B cell (primary cell): ENCODE data around the gene SLC24A3. TPM values are rescaled to one million over a fixed set of nuclear protein-coding genes. Genes with fewer than 3 reads are reported as not detected.

Experiments used
- ATAC-seq: fragments of 200-7000 bp; cut with Tn5 transposase; one replicate; pipeline ENCODE4 v1.10.0; 2021; ENCODE audit warnings: low read depth, mild to moderate bottlenecking, moderate number of reproducible peaks, moderate library complexity
- CTCF ChIA-PET: fragments of 350-600 bp; sonication (Branson Sonifier 250); formaldehyde crosslinking; loops from one replicate; lab custom pipeline; 2021; ENCODE audit warnings: antibody characterized with exemption, inconsistent platforms; lab: Charles Lee
- POLR2A ChIA-PET: fragments of 350-600 bp; sonication (Branson Sonifier 250); formaldehyde crosslinking; loops from one replicate; lab custom pipeline; 2021; ENCODE audit warnings: antibody characterized with exemption; lab: Charles Lee
- DNase-seq: peaks from one replicate; pipeline ENCODE4 v3.0.0; 2013
- H2AFZ ChIP-seq: 2 replicates; pipeline ENCODE4 v1.6.1; 2012; ENCODE audit warnings: mild to moderate bottlenecking, low read depth, low read length; ENCODE audit not compliant: insufficient read depth, poor library complexity, severe bottlenecking
- H3K27ac ChIP-seq, 2 donors: 1 replicate in 1 of 2; 2 replicates in 1 of 2; pipeline ENCODE4 v1.5.1; 2012 to 2013; ENCODE audit warnings: low read length in 2 of 2, mild to moderate bottlenecking in 2 of 2, moderate library complexity in 1 of 2
- H3K27me3 ChIP-seq, 4 experiments: fragments of 200-600 bp in 1 of 4; sonication (generic) in 1 of 4; replicated peaks in 1 of 4; 1 replicate in 2 of 4; 2 replicates in 2 of 4; pipeline versions ENCODE4 v1.6.1 to v1.7.0; 2013 to 2016; ENCODE audit warnings: low read length in 3 of 4, mild to moderate bottlenecking in 2 of 4, mixed read lengths in 1 of 4, moderate library complexity in 1 of 4; ENCODE audit not compliant: insufficient read depth in 4 of 4, control insufficient read depth in 3 of 4; ENCODE audit errors: control extremely low read depth in 1 of 4
- H3K36me3 ChIP-seq, 2 experiments: replicated peaks in 1 of 2; 1 replicate in 1 of 2; 2 replicates in 1 of 2; pipeline versions ENCODE4 v1.6.1 to v1.7.1; 2013; ENCODE audit warnings: low read length in 1 of 2; ENCODE audit not compliant: insufficient read depth in 2 of 2, control insufficient read depth in 1 of 2; ENCODE audit errors: control extremely low read depth in 1 of 2, extremely low read depth in 1 of 2
- H3K4me1 ChIP-seq, 2 donors: fragments of 200-600 bp in 1 of 2; sonication (generic) in 1 of 2; 1 replicate in 1 of 2; 2 replicates in 1 of 2; pipeline versions ENCODE4 v1.5.1 to v1.6.1; 2013 to 2017; ENCODE audit warnings: low read length in 2 of 2; ENCODE audit not compliant: control insufficient read depth in 2 of 2, insufficient read depth in 2 of 2
- H3K4me2 ChIP-seq: replicated peaks from 2 replicates; pipeline ENCODE3; 2012; ENCODE audit warnings: mild to moderate bottlenecking, low read depth, low read length; ENCODE audit not compliant: poor library complexity, severe bottlenecking
- H3K4me3 ChIP-seq, 5 experiments: fragments of 200-600 bp in 1 of 5; sonication (generic) in 1 of 5; 1 replicate in 3 of 5; 2 replicates in 2 of 5; pipeline versions ENCODE4 v1.5.1 to v1.7.0; 2011 to 2016; ENCODE audit warnings: low read length in 4 of 5, mild to moderate bottlenecking in 4 of 5, low read depth in 2 of 5, control low read depth in 1 of 5, moderate library complexity in 1 of 5; ENCODE audit not compliant: insufficient read depth in 1 of 5; ENCODE audit errors: control extremely low read depth in 1 of 5, extremely low read depth in 1 of 5
- H3K79me2 ChIP-seq: fragments of 200-600 bp; sonication (generic); one replicate; pipeline ENCODE4 v1.6.0; 2016; ENCODE audit warnings: low read length; ENCODE audit not compliant: control insufficient read depth, insufficient read depth
- H3K9ac ChIP-seq: fragments of 200-600 bp; sonication (generic); 2 replicates; pipeline ENCODE4 v1.6.1; 2017; ENCODE audit warnings: mild to moderate bottlenecking, low read length, moderate library complexity
- H3K9me3 ChIP-seq, 3 donors: one replicate each; pipeline versions ENCODE4 v1.6.1 to v1.7.1; 2013; ENCODE audit warnings: low read length in 2 of 3; ENCODE audit not compliant: control insufficient read depth in 2 of 3, insufficient read depth in 1 of 3; ENCODE audit errors: control extremely low read depth in 1 of 3
- H4K20me1 ChIP-seq: 2 replicates; pipeline ENCODE4 v1.6.0; 2012; ENCODE audit warnings: mild to moderate bottlenecking, low read length; ENCODE audit not compliant: insufficient read depth, control insufficient read depth, poor library complexity, severe bottlenecking
- H3K27ac Mint-ChIP-seq: one replicate; pipeline ENCODE4 v1.8.0; 2021; ENCODE audit warnings: mixed read lengths
- H3K27me3 Mint-ChIP-seq: one replicate; pipeline ENCODE4 v1.8.0; 2021; ENCODE audit warnings: mixed read lengths
- H3K4me1 Mint-ChIP-seq: one replicate; pipeline ENCODE4 v1.8.0; 2021; ENCODE audit warnings: mixed read lengths
- H3K4me3 Mint-ChIP-seq: one replicate; pipeline ENCODE4 v1.8.0; 2021; ENCODE audit warnings: mixed read lengths
- H3K9me3 Mint-ChIP-seq: one replicate; pipeline ENCODE4 v1.8.0; 2022; ENCODE audit warnings: mixed read lengths; ENCODE audit not compliant: insufficient read depth
- CTCF ChIP-seq: fragments of 200-600 bp; IDR thresholded peaks from one replicate; pipeline ENCODE4 v1.8.0; 2022; ENCODE audit warnings: antibody characterized with exemption, mild to moderate bottlenecking
- EZH2 ChIP-seq: IDR thresholded peaks from 2 replicates; pipeline ENCODE4 v1.6.1; 2012; ENCODE audit warnings: borderline replicate concordance, low read depth, mild to moderate bottlenecking, moderate library complexity, low read length; ENCODE audit not compliant: insufficient read depth, poor library complexity, severe bottlenecking
- WGBS: methylation state at CpG from one replicate; pipeline ENCODE4 v1.1.5; 2013; ENCODE audit warnings: missing lambda C conversion rate; ENCODE audit not compliant: insufficient coverage; 5-methylcytosine and 5-hydroxymethylcytosine counted together
- intact Hi-C: fragments of 100-400 bp; cut with micrococcal nuclease; formaldehyde crosslinking; loops from one replicate; pipeline ENCODE4 v1.10.0; 2022
- polyA plus RNA-seq: library from polyadenylated mRNA; depleted of rRNA; stranded (reverse); fragments of >200 nt; gene quantifications from 2 replicates; pipeline ENCODE4 v1.2.3, GENCODE V29; 2012
- total RNA-seq, 2 donors: library from RNA; stranded (reverse); fragments of 120-200 nt in 1 of 2; gene quantifications; 1 replicate in 1 of 2; 2 replicates in 1 of 2; pipeline versions ENCODE4 v1.2.3 to v1.2.4, GENCODE V29; 2013 to 2022

Gene SLC24A3
- total and polyA plus RNA-seq, 2 donors (not counting 1 experiment from before 2014, with no cell fraction given): not detected

GRCh38 chr20:19642860-19643259 is 430.4 kb downstream of the SLC24A3 start:
- Mint-ChIP-seq H3K4me1 (no peaks in the 10 kb centered on the region), H3K4me3 (no peak overlapping the region), H3K27me3 (peaks cover 15% of the 10 kb centered on the region), H3K9me3 (no peaks in the 10 kb centered on the region), H3K27ac (no peak overlapping the region)
- no peak overlapping the region for H3K9ac ChIP-seq
- H3K4me1 ChIP-seq: no peaks in the 10 kb centered on the region
- no peaks in the 10 kb centered on the region for H4K20me1 ChIP-seq
- peaks cover 0 to 3% (median 0%) of the 10 kb centered on the region in 4 experiments for H3K27me3 ChIP-seq
- no peaks in the 10 kb centered on the region for H3K9me3 ChIP-seq
- DNase-seq: no peak
- no peaks in the 10 kb centered on the region for H3K79me2 ChIP-seq
- no peak overlapping the region for H3K27ac ChIP-seq
- TF ChIP-seq EZH2 (no peak), CTCF (no peak)
- 83% methylated on average over 1 of the region's 4 CpGs for WGBS
- POLR2A ChIA-PET: no interaction called here
- no peaks in the 10 kb centered on the region for H3K36me3 ChIP-seq
- CTCF ChIA-PET: interaction anchor here (0.7 to 2.3 kb wide), 4 partner anchors 11 to 19 kb away, joined by 3 to 11 read pairs (median 4); no protein-coding TSS in a partner anchor
- intact Hi-C loops: no loop called here
- no peak overlapping the region for H2AFZ ChIP-seq
- no peak overlapping the region for H3K4me2 ChIP-seq
- no peak for ATAC-seq
- no peak overlapping the region for H3K4me3 ChIP-seq

- intact Hi-C loops: no loop called here
- H3K36me3 ChIP-seq: no peaks in the 10 kb centered on the region
- WGBS: 86% methylated on average over 7 of the region's 9 CpGs
- H3K9ac ChIP-seq: no peak overlapping the region
- H3K9me3 ChIP-seq: no peaks in the 10 kb centered on the region
- Mint-ChIP-seq H3K4me1 (peaks cover 2% of the 10 kb centered on the region), H3K27ac (no peak overlapping the region), H3K9me3 (no peaks in the 10 kb centered on the region), H3K27me3 (peaks cover 15% of the 10 kb centered on the region), H3K4me3 (no peak overlapping the region)
- peaks cover 0 to 3% (median 0%) of the 10 kb centered on the region in 4 experiments for H3K27me3 ChIP-seq
- H3K27ac ChIP-seq: no peak overlapping the region
- DNase-seq (no peak), ATAC-seq (no peak)
- TF ChIP-seq CTCF (no peak), EZH2 (no peak)
- H3K4me1 ChIP-seq: no peaks in the 10 kb centered on the region
- POLR2A ChIA-PET: interaction anchor here (0.6 kb wide), 1 partner anchor 893 kb away, joined by 4 read pairs; no protein-coding TSS in a partner anchor
- no peak overlapping the region for H2AFZ ChIP-seq
- no peaks in the 10 kb centered on the region for H4K20me1 ChIP-seq
- no peak overlapping the region for H3K4me2 ChIP-seq
- no peak overlapping the region for H3K4me3 ChIP-seq
- CTCF ChIA-PET: interaction anchor here (1.0 to 2.3 kb wide), 2 partner anchors 16 to 18 kb away, joined by 3 to 11 read pairs; no protein-coding TSS in a partner anchor
- no peaks in the 10 kb centered on the region for H3K79me2 ChIP-seq
Measured at GRCh38 chr20:19644085-19644484, 431.6 kb downstream of the SLC24A3 start.
